ENCODE measurements around the gene OR2F2. TPM values are rescaled to one million over a fixed set of nuclear protein-coding genes. Genes with fewer than 3 reads are reported as not detected.

The OR2F2 gene
- total and polyA plus RNA-seq, 12 donors: not detected

- Histone ChIP-seq H3K27me3 (no peaks in the 10 kb centered on the region), H3K4me1 (replicated peaks in 1 of 2) (no peaks in the 10 kb centered on the region), H3K36me3 (replicated peaks in 1 of 2) (no peaks in the 10 kb centered on the region), H3K9me3 (replicated peaks in 1 of 3) (no peaks in the 10 kb centered on the region), H3K27ac (no peak within 1 kb of the TSS), H3K4me3 (no peak within 1 kb of the TSS)
- 74 to 85% (median 83%) methylated on average over 3 of the region's 3 CpGs for WGBS, 4 donors
- intact Hi-C loops (cut with DNase I): no loop called here
- TF ChIP-seq CTCF (IDR thresholded peaks at IDR 0.05): no peak
- no peak for TF ChIP-seq POLR2A (IDR thresholded peaks at IDR 0.05)
- DNase-seq: no peak
These were observed 19.5 kb downstream of the OR2F2 start, which contains the start of gene OR2F1 for GRCh38 chr7:143954544-143954943. Gene OR2F1 (plus strand): TSS chr7:143954844. CDS start chr7:143959971, 5,127 bp downstream.

GRCh38 chr7:143958781-143959180 is 23.7 kb downstream of the OR2F2 start:
- intact Hi-C loops (cut with DNase I): no loop called here
- no peaks in the 10 kb centered on the region for H3K27me3 ChIP-seq
- DNase-seq: no peak
- H3K4me3 ChIP-seq: no peak overlapping the region
- TF ChIP-seq CTCF (IDR thresholded peaks at IDR 0.05) (no peak), POLR2A (IDR thresholded peaks at IDR 0.05) (no peak)
- H3K27ac ChIP-seq: no peak overlapping the region
- H3K4me1 ChIP-seq (replicated peaks in 1 of 2): no peaks in the 10 kb centered on the region
- 54 to 68% (median 59%) methylated on average over 3 of the region's 3 CpGs for WGBS, 4 donors
- no peaks in the 10 kb centered on the region for H3K36me3 ChIP-seq (replicated peaks in 1 of 2)
- H3K9me3 ChIP-seq (replicated peaks in 1 of 3): no peaks in the 10 kb centered on the region

- no peaks in the 10 kb centered on the region for H3K36me3 ChIP-seq (replicated peaks in 1 of 2)
- no peak for TF ChIP-seq CTCF (IDR thresholded peaks at IDR 0.05)
- TF ChIP-seq POLR2A (IDR thresholded peaks at IDR 0.05): no peak
- H3K4me1 ChIP-seq (replicated peaks in 1 of 2): no peaks in the 10 kb centered on the region
- H3K27me3 ChIP-seq: no peaks in the 10 kb centered on the region
- no peak overlapping the region for H3K27ac ChIP-seq
- H3K4me3 ChIP-seq: no peak overlapping the region
- no peaks in the 10 kb centered on the region for H3K9me3 ChIP-seq (replicated peaks in 1 of 3)
- DNase-seq: no peak
- 73 to 80% (median 77%) methylated on average over 5 of the region's 5 CpGs for WGBS, 4 donors
- intact Hi-C loops (cut with DNase I): no loop called here
These were observed 26.0 kb downstream of the OR2F2 start for GRCh38 chr7:143960813-143961610.

- 28 to 40% (median 34%) methylated on average over 2 of the region's 2 CpGs for whole genome bisulfite sequencing, 4 donors
- H3K27me3 ChIP-seq: no peaks in the 10 kb centered on the region
- no peak overlapping the region for H3K4me3 ChIP-seq
- no peak for TF ChIP-seq CTCF (IDR thresholded peaks at IDR 0.05)
- TF ChIP-seq POLR2A (IDR thresholded peaks at IDR 0.05): no peak
- intact Hi-C loops (cut with DNase I): no loop called here
- H3K27ac ChIP-seq: no peak overlapping the region
- peaks cover 0 to 2% (median 0%) of the 10 kb centered on the region in 3 donors for H3K9me3 ChIP-seq (replicated peaks in 1 of 3)
- no peaks in the 10 kb centered on the region for H3K36me3 ChIP-seq (replicated peaks in 1 of 2)
- no peaks in the 10 kb centered on the region for H3K4me1 ChIP-seq (replicated peaks in 1 of 2)
- peak in 3 of 7 donors; percentile 5 to 26 (median 24) for DNase-seq
These were observed 30.2 kb downstream of the OR2F2 start for GRCh38 chr7:143965280-143965679.
